Tibial nerve (tissue), 4 donors: Measurements from ENCODE around the gene RGS2. TPM values are rescaled to one million over a fixed set of nuclear protein-coding genes. Genes with fewer than 3 reads are reported as not detected.

ENCODE experiments used
- DNase-seq, 2 donors: peaks; one replicate each; pipeline ENCODE4 v3.0.0-alpha.2; 2019; ENCODE audit warnings: low spot score in 2 of 2
- H3K27ac ChIP-seq, 4 donors: fragments of 200-600 bp; sonication (generic) in 3 of 4; one replicate each; pipeline ENCODE4 v1.5.1; 2017 to 2019; ENCODE audit warnings: mild to moderate bottlenecking in 1 of 4
- H3K27me3 ChIP-seq, 2 donors: fragments of 200-600 bp; sonication (generic) in 1 of 2; one replicate each; pipeline versions ENCODE4 v1.5.1 to v1.6.0; 2017 to 2019
- H3K36me3 ChIP-seq, 3 donors: fragments of 200-600 bp; sonication (generic); one replicate each; pipeline ENCODE4 v1.5.1; 2018 to 2019
- H3K4me1 ChIP-seq, 4 donors: fragments of 200-600 bp; sonication (generic) in 3 of 4; one replicate each; pipeline ENCODE4 v1.5.1; 2017 to 2019
- H3K4me3 ChIP-seq, 4 donors: fragments of 200-600 bp; sonication (generic) in 3 of 4; one replicate each; pipeline ENCODE4 v1.5.1; 2017 to 2019; ENCODE audit warnings: mild to moderate bottlenecking in 1 of 4, moderate library complexity in 1 of 4
- H3K9me3 ChIP-seq, 4 donors: fragments of 200-600 bp; sonication (generic) in 3 of 4; one replicate each; pipeline ENCODE4 v1.5.1; 2017 to 2019
- EP300 ChIP-seq, 2 donors: sonication (generic); formaldehyde crosslinking; IDR thresholded peaks; one replicate each; pipeline ENCODE4 v1.6.1; 2017; ENCODE audit warnings: antibody characterized with exemption in 2 of 2, mild to moderate bottlenecking in 1 of 2
- POLR2A ChIP-seq, 2 donors: fragments of 450-650 bp; IDR thresholded peaks; one replicate each; pipeline ENCODE4 v1.6.1; 2017; ENCODE audit warnings: antibody characterized with exemption in 2 of 2, mild to moderate bottlenecking in 2 of 2, moderate library complexity in 2 of 2
- WGBS, 2 donors: methylation state at CpG; one replicate each; pipeline ENCODE4 v1.1.5; 2018; 5-methylcytosine and 5-hydroxymethylcytosine counted together
- total RNA-seq, 4 donors: library from RNA; depleted of rRNA; stranded (reverse); fragments of >200 nt; gene quantifications; one replicate each; pipeline ENCODE4 v1.1.0, GENCODE V29; 2016
- TF ChIP-seq, protein P1 (sequence below), 5 experiments: fragments of 200-600 bp in 3 of 5; fragments of 450-650 bp in 2 of 5; sonication (generic) in 3 of 5; IDR thresholded peaks; one replicate each; pipeline ENCODE4 v1.5.1; 2016 to 2019; ENCODE audit warnings: antibody characterized with exemption in 5 of 5, mild to moderate bottlenecking in 3 of 5, moderate library complexity in 2 of 5

Gene RGS2
- total RNA-seq, 4 donors from 2014 or later, result 15.0 to 38.6 (median 31.1) TPM

DNA sequence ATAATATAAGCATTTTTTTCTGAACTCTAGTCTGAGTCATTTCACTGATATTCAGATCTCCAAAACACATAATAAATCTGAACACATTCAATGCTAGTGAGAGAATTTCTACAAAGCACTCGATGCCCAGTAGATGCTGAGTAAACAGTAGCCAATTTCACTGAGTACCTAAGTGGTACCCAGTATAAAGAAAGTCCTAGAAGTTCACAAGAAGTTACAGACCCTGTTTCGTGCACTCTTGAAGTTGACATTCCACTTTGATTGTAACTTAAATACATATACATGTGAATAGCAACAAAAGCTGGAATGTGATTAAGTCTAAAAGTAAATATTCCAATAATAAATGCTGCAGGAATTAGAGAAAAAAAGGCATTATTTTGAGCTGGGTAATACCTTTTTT is 33.2 kb upstream of the RGS2 start:
- TF ChIP-seq, protein P1, sequence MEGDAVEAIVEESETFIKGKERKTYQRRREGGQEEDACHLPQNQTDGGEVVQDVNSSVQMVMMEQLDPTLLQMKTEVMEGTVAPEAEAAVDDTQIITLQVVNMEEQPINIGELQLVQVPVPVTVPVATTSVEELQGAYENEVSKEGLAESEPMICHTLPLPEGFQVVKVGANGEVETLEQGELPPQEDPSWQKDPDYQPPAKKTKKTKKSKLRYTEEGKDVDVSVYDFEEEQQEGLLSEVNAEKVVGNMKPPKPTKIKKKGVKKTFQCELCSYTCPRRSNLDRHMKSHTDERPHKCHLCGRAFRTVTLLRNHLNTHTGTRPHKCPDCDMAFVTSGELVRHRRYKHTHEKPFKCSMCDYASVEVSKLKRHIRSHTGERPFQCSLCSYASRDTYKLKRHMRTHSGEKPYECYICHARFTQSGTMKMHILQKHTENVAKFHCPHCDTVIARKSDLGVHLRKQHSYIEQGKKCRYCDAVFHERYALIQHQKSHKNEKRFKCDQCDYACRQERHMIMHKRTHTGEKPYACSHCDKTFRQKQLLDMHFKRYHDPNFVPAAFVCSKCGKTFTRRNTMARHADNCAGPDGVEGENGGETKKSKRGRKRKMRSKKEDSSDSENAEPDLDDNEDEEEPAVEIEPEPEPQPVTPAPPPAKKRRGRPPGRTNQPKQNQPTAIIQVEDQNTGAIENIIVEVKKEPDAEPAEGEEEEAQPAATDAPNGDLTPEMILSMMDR (IDR thresholded peaks at IDR 0.05), result no peak
- TF ChIP-seq POLR2A (IDR thresholded peaks at IDR 0.05), result no peak
- TF ChIP-seq EP300 (IDR thresholded peaks at IDR 0.05), result no peak
- H3K4me3 ChIP-seq, result no peak overlapping the region
- no peaks in the 10 kb centered on the region for H3K36me3 ChIP-seq
- no peaks in the 10 kb centered on the region for H3K4me1 ChIP-seq
- no peaks in the 10 kb centered on the region for H3K9me3 ChIP-seq
- no peaks in the 10 kb centered on the region for H3K27me3 ChIP-seq
- no peak overlapping the region for H3K27ac ChIP-seq
- DNase-seq, result no peak
- 68 to 70% methylated on average over 2 of the region's 2 CpGs for WGBS, 2 donors

DNA sequence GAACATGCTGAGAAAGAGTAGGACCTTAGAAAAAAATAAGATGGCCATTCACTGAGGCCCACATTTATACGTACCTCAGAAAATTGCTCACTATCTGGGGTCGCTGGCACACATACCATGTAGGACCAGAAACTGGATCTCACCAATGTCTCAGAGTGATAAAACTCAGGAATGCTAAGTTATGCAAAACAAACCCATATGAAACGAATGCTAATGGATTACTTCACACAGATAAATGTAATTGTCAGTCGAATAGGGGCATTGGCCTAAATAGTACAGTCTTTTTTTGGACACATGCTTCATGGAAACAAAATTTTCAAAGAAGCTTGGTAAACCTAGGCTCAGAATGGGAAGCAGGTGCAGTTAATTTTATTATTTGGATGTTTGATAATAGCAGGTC is 32.6 kb upstream of the RGS2 start:
- TF ChIP-seq, protein P1 (IDR thresholded peaks at IDR 0.05), result no peak
- TF ChIP-seq POLR2A (IDR thresholded peaks at IDR 0.05) (no peak), EP300 (IDR thresholded peaks at IDR 0.05) (no peak)
- Histone ChIP-seq H3K9me3 (no peaks in the 10 kb centered on the region), H3K4me3 (no peak overlapping the region), H3K27ac (no peak overlapping the region), H3K27me3 (no peaks in the 10 kb centered on the region), H3K36me3 (no peaks in the 10 kb centered on the region), H3K4me1 (no peaks in the 10 kb centered on the region)
- WGBS, 2 donors, result 88 to 89% methylated on average over 4 of the region's 4 CpGs
- DNase-seq, result no peak

DNA sequence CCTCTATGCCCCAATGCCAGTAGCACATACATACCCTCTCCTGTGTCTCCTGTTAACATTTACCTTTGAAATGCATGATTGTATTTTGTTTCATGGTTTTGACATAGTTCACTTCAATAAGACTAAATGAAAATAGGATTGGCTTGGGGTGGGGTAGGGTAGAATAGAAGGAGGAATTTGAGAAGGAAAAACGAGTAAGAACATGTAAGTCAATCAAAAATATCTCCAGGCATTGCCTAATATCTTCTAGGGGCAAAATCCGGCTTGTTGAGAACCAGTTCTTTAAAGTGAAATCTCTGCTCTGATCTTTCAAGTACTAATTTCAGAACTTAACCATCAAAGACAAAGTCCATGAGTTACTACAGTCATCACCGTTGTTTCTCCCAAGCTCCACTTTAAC is 31.8 kb upstream of the RGS2 start:
- WGBS, 2 donors, result 66 to 73% methylated on average over 3 of the region's 3 CpGs
- no peak for DNase-seq

DNA sequence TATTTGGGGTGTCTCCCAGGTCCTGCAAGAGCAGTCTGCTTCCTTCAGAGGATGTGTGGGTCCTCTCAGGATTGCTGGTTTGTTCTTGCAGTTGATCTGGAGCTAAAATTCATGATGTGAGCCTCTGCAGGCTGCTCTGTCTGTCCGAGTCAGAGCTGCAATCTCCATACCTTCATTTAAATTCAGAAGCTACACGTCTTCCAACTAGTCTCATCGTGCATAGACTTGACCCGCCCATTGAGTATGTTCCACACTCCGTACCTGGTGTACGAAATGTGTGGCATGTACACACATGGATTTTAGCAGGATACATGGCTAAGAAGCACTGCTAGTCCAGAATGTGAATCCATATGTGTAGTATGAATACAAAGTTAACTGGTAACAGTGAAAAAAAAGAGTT is 25.0 kb upstream of the RGS2 start:
- H3K27ac ChIP-seq, result no peak overlapping the region
- 87 to 93% methylated on average over 6 of the region's 6 CpGs for WGBS, 2 donors
- H3K4me3 ChIP-seq, result no peak overlapping the region
- no peaks in the 10 kb centered on the region for H3K4me1 ChIP-seq
- DNase-seq, result no peak
- TF ChIP-seq POLR2A (IDR thresholded peaks at IDR 0.05) (no peak), EP300 (IDR thresholded peaks at IDR 0.05) (no peak)
- TF ChIP-seq, protein P1 (IDR thresholded peaks at IDR 0.05), result no peak
- no peaks in the 10 kb centered on the region for H3K27me3 ChIP-seq
- no peaks in the 10 kb centered on the region for H3K9me3 ChIP-seq
- H3K36me3 ChIP-seq, result no peaks in the 10 kb centered on the region

More for the DNA sequence above, 31.8 kb upstream of the RGS2 start:
- Histone ChIP-seq H3K4me1 (no peaks in the 10 kb centered on the region), H3K4me3 (no peak overlapping the region), H3K27ac (no peak overlapping the region), H3K36me3 (no peaks in the 10 kb centered on the region), H3K9me3 (no peaks in the 10 kb centered on the region), H3K27me3 (no peaks in the 10 kb centered on the region)
- TF ChIP-seq EP300 (IDR thresholded peaks at IDR 0.05), result no peak
- TF ChIP-seq, protein P1 (IDR thresholded peaks at IDR 0.05), result no peak
- TF ChIP-seq POLR2A (IDR thresholded peaks at IDR 0.05), result no peak

DNA sequence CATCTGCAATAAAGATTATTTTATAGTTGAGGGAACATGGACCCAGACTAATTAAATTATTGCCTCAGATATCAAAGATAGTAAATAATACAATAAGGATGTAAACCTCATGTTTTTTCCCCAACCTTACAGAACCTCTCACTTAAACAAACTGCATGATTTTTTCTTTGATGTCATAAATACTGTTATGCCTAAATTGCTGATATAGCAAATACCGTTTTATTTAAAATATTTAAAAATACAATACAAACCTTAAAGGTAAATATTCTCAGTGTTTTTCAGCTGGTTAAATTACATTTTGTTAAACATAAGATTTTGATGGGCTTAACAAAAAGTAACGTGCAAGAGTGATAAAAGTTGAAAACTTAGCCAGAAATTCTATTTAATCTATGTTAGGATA is 24.4 kb upstream of the RGS2 start:
- no peaks in the 10 kb centered on the region for H3K36me3 ChIP-seq
- H3K27ac ChIP-seq, result no peak overlapping the region
- H3K27me3 ChIP-seq, result no peaks in the 10 kb centered on the region
- no peak overlapping the region for H3K4me3 ChIP-seq
- TF ChIP-seq, protein P1 (IDR thresholded peaks at IDR 0.05), result no peak
- TF ChIP-seq POLR2A (IDR thresholded peaks at IDR 0.05), result no peak
- TF ChIP-seq EP300 (IDR thresholded peaks at IDR 0.05), result no peak
- no peaks in the 10 kb centered on the region for H3K9me3 ChIP-seq
- 88 to 97% methylated on average over 2 of the region's 2 CpGs for WGBS, 2 donors
- H3K4me1 ChIP-seq, result no peaks in the 10 kb centered on the region
- no peak for DNase-seq
